NCI-H1694 (cell line): Measurements from ENCODE around the gene GNS.

Experiments used
- DNase-seq: peaks from one replicate; lab custom pipeline; 2025; lab: John Stamatoyannopoulos, UW

Gene GNS

GRCh38 chr12:64673490-64674169 lies 85.6 kb downstream of the GNS start:
- no peak for DNase-seq

GRCh38 chr12:64672925-64673409 lies 86.2 kb downstream of the GNS start:
- DNase-seq: peak; percentile 13

GRCh38 chr12:64671681-64672080 lies 87.5 kb downstream of the GNS start:
- no peak for DNase-seq

GRCh38 chr12:64670919-64671639 lies 88.1 kb downstream of the GNS start:
- no peak for DNase-seq

- no peak for DNase-seq
Observed at GRCh38 chr12:64670019-64670418, 89.2 kb downstream of the GNS start.

GRCh38 chr12:64669270-64669842 lies 89.8 kb downstream of the GNS start:
- no peak for DNase-seq

- DNase-seq: no peak
Observed at GRCh38 chr12:64667793-64668192, 91.4 kb downstream of the GNS start.

- DNase-seq: no peak
Observed at GRCh38 chr12:64666054-64666914, 92.9 kb downstream of the GNS start.

- no peak for DNase-seq
Observed at GRCh38 chr12:64665514-64665913, 93.7 kb downstream of the GNS start.
